Loucy (cell line): ENCODE measurements around the gene GNPTG.

Source experiments
- CTCF ChIP-seq: fragments of 200-600 bp; sonication (generic); conservative IDR thresholded peaks from 2 replicates; pipeline ENCODE4 v1.5.1; 2014; ENCODE audit warnings: mild to moderate bottlenecking, antibody characterized with exemption, low read length
- EZH2phosphoT487 ChIP-seq: fragments of 200-600 bp; IDR thresholded peaks from 2 replicates; pipeline ENCODE4 v1.6.1; 2018; ENCODE audit warnings: antibody characterized with exemption, mild to moderate bottlenecking, moderate library complexity, borderline replicate concordance

- TF ChIP-seq CTCF (no peak), EZH2phosphoT487 (no peak)
These were observed 40.9 kb upstream of the GNPTG start for GRCh38 chr16:1310832-1311200.
